CD4-positive, alpha-beta T cell treated with Interleukin-4 for 4 hours (primary cell): Measurements from ENCODE around the gene STATH.
"Not testable (repeated sequence)": the region's sequence is repeated elsewhere in the genome, so short reads cannot be mapped to it uniquely, and the experiment has no call there.

ENCODE experiments used
- DNase-seq: peaks from one replicate; pipeline ENCODE4 v3.0.0-alpha.2; 2020

STATH gene

GRCh38 chr4:69995526-69996016 lies at the start of gene STATH:
Gene STATH (plus strand): TSS chr4:69995966. CDS start chr4:69998438, 2,472 bp downstream.
- DNase-seq, result no peak

GRCh38 chr4:69951602-69952001 lies 44.2 kb upstream of the STATH start:
- no peak for DNase-seq

- DNase-seq, result no peak
These were observed 38.6 kb upstream of the STATH start for GRCh38 chr4:69957209-69957608.

GRCh38 chr4:69965628-69966027 lies 30.1 kb upstream of the STATH start, which contains the start of gene CSN2:
Gene CSN2 (minus strand): TSS chr4:69965728. CDS start chr4:69960995, 4,733 bp downstream.
- no peak for DNase-seq

GRCh38 chr4:69970071-69970470 lies 25.7 kb upstream of the STATH start:
- DNase-seq, result no peak

- DNase-seq, result no peak
These were observed 21.1 kb upstream of the STATH start for GRCh38 chr4:69974631-69975030.

- no peak for DNase-seq
These were observed 18.2 kb upstream of the STATH start for GRCh38 chr4:69977582-69977981.

- DNase-seq, result no peak
These were observed 11.7 kb upstream of the STATH start for GRCh38 chr4:69984030-69984443.

- no peak for DNase-seq
These were observed 9.1 kb upstream of the STATH start for GRCh38 chr4:69986663-69987062.

GRCh38 chr4:69991016-69991415 lies 4.8 kb upstream of the STATH start:
- DNase-seq, result no peak

GRCh38 chr4:69994782-69995181 lies 984 bp upstream of the STATH start:
- no peak for DNase-seq

- DNase-seq, result no peak
These were observed 3.7 kb downstream of the STATH start for GRCh38 chr4:69999420-69999819.

GRCh38 chr4:70000711-70001110 lies 4.9 kb downstream of the STATH start:
- DNase-seq, result no peak

GRCh38 chr4:70002507-70002906 lies 6.7 kb downstream of the STATH start:
- DNase-seq, result no peak

- no peak for DNase-seq
These were observed 13.0 kb downstream of the STATH start for GRCh38 chr4:70008771-70009170.

GRCh38 chr4:70019006-70019405 lies 23.2 kb downstream of the STATH start:
- not testable (repeated sequence) for DNase-seq

- DNase-seq, result no peak
These were observed 27.5 kb downstream of the STATH start for GRCh38 chr4:70023218-70023617.

GRCh38 chr4:70027011-70027410 lies 31.2 kb downstream of the STATH start:
- no peak for DNase-seq

- not testable (repeated sequence) for DNase-seq
These were observed 32.4 kb downstream of the STATH start, which contains the start of gene HTN3 for GRCh38 chr4:70028159-70028558. Gene HTN3 (plus strand): TSS chr4:70028459. CDS start chr4:70030741, 2,282 bp downstream.

- DNase-seq, result not testable (repeated sequence)
These were observed 41.8 kb downstream of the STATH start for GRCh38 chr4:70037559-70037958.

GRCh38 chr4:70039928-70040327 lies 44.2 kb downstream of the STATH start:
- not testable (repeated sequence) for DNase-seq

GRCh38 chr4:70041652-70042286 lies 46.0 kb downstream of the STATH start:
- no peak for DNase-seq

- DNase-seq, result not testable (repeated sequence)
These were observed 54.4 kb downstream of the STATH start, which contains the start of gene HTN1 for GRCh38 chr4:70050138-70050537. Gene HTN1 (plus strand): TSS chr4:70050438. CDS start chr4:70053077, 2,639 bp downstream.
